Gastroesophageal sphincter (tissue), 3 donors: ENCODE results near the gene ATRAID.

Experiments used
- EP300 ChIP-seq: sonication (generic); formaldehyde crosslinking; IDR thresholded peaks from one replicate; pipeline ENCODE4 v1.6.1; 2017; ENCODE audit warnings: antibody characterized with exemption, mild to moderate bottlenecking
- POLR2A ChIP-seq, 2 donors: fragments of 450-650 bp; IDR thresholded peaks; one replicate each; pipeline ENCODE4 v1.6.1; 2017; ENCODE audit warnings: antibody characterized with exemption in 2 of 2, mild to moderate bottlenecking in 2 of 2, moderate library complexity in 1 of 2
- POLR2AphosphoS5 ChIP-seq: sonication (generic); formaldehyde crosslinking; IDR thresholded peaks from one replicate; pipeline ENCODE4 v1.6.1; 2017; ENCODE audit warnings: antibody characterized with exemption
- TF ChIP-seq, protein P1 (sequence below), 4 experiments: fragments of 200-600 bp in 2 of 4; fragments of 450-650 bp in 2 of 4; sonication (generic) in 1 of 4; IDR thresholded peaks; one replicate each; pipeline ENCODE4 v1.5.1; 2017 to 2019; ENCODE audit warnings: antibody characterized with exemption in 4 of 4, mild to moderate bottlenecking in 2 of 4, moderate library complexity in 2 of 4

DNA sequence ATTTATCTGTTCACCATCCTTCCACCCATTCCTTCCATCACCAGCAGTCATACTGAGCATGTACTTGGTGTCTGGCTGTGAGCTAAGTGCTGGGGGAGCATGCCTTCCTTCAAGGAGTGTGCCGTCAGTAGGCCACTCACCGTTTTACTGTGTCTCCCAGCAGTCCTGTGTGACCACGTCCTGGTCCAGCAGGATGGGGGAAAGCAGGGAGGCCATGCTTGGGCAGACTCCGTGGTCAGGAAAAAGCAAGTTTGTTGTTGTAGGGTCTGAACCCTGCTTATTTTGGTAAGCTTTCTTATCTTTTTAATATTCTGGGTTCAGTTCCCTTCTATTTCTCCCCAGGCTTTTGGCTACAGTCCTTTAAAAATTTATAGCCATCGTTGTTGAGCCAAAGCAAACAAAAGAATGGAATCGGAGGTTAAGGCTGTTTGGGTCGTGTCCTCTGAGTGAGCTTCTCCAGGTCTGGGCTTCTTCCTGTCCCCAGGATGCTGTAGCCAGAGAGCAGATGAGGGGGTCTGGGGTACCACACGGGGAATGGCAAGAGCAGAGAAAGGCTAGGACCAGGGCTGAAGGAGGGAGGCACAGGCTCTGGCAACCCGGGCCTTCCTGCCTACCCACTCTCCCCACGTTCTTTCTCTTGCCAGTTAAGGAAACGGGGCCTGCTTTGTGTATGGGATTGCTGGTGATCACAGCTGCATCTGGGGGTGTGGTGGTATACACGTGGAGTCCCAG is 37.5 kb downstream of the ATRAID start:
- TF ChIP-seq, protein P1, sequence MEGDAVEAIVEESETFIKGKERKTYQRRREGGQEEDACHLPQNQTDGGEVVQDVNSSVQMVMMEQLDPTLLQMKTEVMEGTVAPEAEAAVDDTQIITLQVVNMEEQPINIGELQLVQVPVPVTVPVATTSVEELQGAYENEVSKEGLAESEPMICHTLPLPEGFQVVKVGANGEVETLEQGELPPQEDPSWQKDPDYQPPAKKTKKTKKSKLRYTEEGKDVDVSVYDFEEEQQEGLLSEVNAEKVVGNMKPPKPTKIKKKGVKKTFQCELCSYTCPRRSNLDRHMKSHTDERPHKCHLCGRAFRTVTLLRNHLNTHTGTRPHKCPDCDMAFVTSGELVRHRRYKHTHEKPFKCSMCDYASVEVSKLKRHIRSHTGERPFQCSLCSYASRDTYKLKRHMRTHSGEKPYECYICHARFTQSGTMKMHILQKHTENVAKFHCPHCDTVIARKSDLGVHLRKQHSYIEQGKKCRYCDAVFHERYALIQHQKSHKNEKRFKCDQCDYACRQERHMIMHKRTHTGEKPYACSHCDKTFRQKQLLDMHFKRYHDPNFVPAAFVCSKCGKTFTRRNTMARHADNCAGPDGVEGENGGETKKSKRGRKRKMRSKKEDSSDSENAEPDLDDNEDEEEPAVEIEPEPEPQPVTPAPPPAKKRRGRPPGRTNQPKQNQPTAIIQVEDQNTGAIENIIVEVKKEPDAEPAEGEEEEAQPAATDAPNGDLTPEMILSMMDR (IDR thresholded peaks at IDR 0.05) = no peak
- TF ChIP-seq POLR2AphosphoS5 (no peak), POLR2A (IDR thresholded peaks at IDR 0.05) (no peak), EP300 (no peak)
